Gastrocnemius medialis (tissue), 4 donors: ENCODE data around the gene PERM1.

Experiments used
- POLR2A ChIP-seq, 2 donors: fragments of 450-650 bp; IDR thresholded peaks; one replicate each; pipeline ENCODE4 v1.6.1; 2017; ENCODE audit warnings: antibody characterized with exemption in 2 of 2, mild to moderate bottlenecking in 2 of 2, moderate library complexity in 2 of 2
- TF ChIP-seq, protein P1 (sequence below), 5 experiments: fragments of 450-650 bp in 3 of 5; fragments of 200-600 bp in 2 of 5; sonication (generic) in 2 of 5; IDR thresholded peaks in 4 of 5; conservative IDR thresholded peaks in 1 of 5; 1 replicate in 4 of 5; 2 replicates in 1 of 5; pipeline ENCODE4 v1.5.1; 2016 to 2019; ENCODE audit warnings: antibody characterized with exemption in 5 of 5, mild to moderate bottlenecking in 3 of 5, moderate library complexity in 3 of 5

DNA sequence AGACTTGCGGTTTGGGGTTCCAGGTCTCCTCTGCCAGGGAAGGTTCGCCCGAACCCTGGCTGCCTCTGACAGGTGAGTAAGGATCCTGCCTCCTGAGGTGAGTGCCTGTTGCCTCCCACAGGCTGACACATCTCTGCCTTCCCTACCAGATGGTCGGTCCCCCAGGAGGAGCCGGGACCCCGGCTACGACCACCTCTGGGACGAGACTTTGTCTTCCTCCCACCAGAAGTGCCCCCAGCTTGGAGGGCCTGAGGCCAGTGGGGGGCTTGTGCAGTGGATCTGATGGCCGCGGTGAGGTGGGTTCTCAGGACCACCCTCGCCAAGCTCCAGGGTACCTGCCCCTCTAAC is 7.6 kb downstream of the PERM1 start:
- no peak for TF ChIP-seq POLR2A (IDR thresholded peaks at IDR 0.05)
- TF ChIP-seq, protein P1, sequence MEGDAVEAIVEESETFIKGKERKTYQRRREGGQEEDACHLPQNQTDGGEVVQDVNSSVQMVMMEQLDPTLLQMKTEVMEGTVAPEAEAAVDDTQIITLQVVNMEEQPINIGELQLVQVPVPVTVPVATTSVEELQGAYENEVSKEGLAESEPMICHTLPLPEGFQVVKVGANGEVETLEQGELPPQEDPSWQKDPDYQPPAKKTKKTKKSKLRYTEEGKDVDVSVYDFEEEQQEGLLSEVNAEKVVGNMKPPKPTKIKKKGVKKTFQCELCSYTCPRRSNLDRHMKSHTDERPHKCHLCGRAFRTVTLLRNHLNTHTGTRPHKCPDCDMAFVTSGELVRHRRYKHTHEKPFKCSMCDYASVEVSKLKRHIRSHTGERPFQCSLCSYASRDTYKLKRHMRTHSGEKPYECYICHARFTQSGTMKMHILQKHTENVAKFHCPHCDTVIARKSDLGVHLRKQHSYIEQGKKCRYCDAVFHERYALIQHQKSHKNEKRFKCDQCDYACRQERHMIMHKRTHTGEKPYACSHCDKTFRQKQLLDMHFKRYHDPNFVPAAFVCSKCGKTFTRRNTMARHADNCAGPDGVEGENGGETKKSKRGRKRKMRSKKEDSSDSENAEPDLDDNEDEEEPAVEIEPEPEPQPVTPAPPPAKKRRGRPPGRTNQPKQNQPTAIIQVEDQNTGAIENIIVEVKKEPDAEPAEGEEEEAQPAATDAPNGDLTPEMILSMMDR (IDR thresholded peaks at IDR 0.05 in 4 of 5, conservative IDR thresholded peaks at IDR 0.05 in 1 of 5): no peak
